ENCODE results near the gene PMEPA1.
"Not testable (repeated sequence)": the region's sequence is repeated elsewhere in the genome, so short reads cannot be mapped to it uniquely, and the experiment has no call there.

Gene PMEPA1

GRCh38 chr20:57648878-57649616 is 60.8 kb downstream of the PMEPA1 start:
- H3K4me3 ChIP-seq (ENCODE audit: extremely low read depth, insufficient read depth, low read length, poor library complexity, severe bottlenecking), result no peak overlapping the region
- H3K9me3 ChIP-seq (ENCODE audit: control insufficient read depth, low read length), result no peaks in the 10 kb centered on the region
- H3K4me1 ChIP-seq (ENCODE audit: control insufficient read depth, insufficient read depth, low read length, poor library complexity, severe bottlenecking), result no peaks in the 10 kb centered on the region
- H3K27ac ChIP-seq (ENCODE audit: low read depth, low read length, severe bottlenecking), result no peak overlapping the region
- 94 to 95% methylated on average over 11 to 13 of the region's 15 CpGs for WGBS, 2 experiments (ENCODE audit: insufficient coverage in 2 of 2)
- H3K36me3 ChIP-seq (ENCODE audit: control insufficient read depth, insufficient read depth, low read length), result peaks cover 19% of the 10 kb centered on the region

- Histone ChIP-seq H3K36me3 (ENCODE audit: control insufficient read depth, insufficient read depth, low read length) (peaks cover 19% of the 10 kb centered on the region), H3K9me3 (ENCODE audit: control insufficient read depth, low read length) (no peaks in the 10 kb centered on the region), H3K27ac (ENCODE audit: low read depth, low read length, severe bottlenecking) (no peak overlapping the region), H3K4me1 (ENCODE audit: control insufficient read depth, insufficient read depth, low read length, poor library complexity, severe bottlenecking) (no peaks in the 10 kb centered on the region), H3K4me3 (ENCODE audit: extremely low read depth, insufficient read depth, low read length, poor library complexity, severe bottlenecking) (no peak overlapping the region)
- 91 to 94% methylated on average over 18 to 20 of the region's 23 CpGs for WGBS, 2 experiments (ENCODE audit: insufficient coverage in 2 of 2)
Measured at GRCh38 chr20:57647933-57648785, 61.7 kb downstream of the PMEPA1 start.

GRCh38 chr20:57647006-57647932 is 62.5 kb downstream of the PMEPA1 start:
- no peaks in the 10 kb centered on the region for H3K9me3 ChIP-seq (ENCODE audit: control insufficient read depth, low read length)
- no peaks in the 10 kb centered on the region for H3K4me1 ChIP-seq (ENCODE audit: control insufficient read depth, insufficient read depth, low read length, poor library complexity, severe bottlenecking)
- 80 to 86% methylated on average over 8 to 12 of the region's 12 CpGs for WGBS, 2 experiments (ENCODE audit: insufficient coverage in 2 of 2)
- H3K4me3 ChIP-seq (ENCODE audit: extremely low read depth, insufficient read depth, low read length, poor library complexity, severe bottlenecking), result no peak overlapping the region
- H3K27ac ChIP-seq (ENCODE audit: low read depth, low read length, severe bottlenecking), result no peak overlapping the region
- peaks cover 16% of the 10 kb centered on the region for H3K36me3 ChIP-seq (ENCODE audit: control insufficient read depth, insufficient read depth, low read length)

GRCh38 chr20:57638895-57639236 is 70.9 kb downstream of the PMEPA1 start:
- no peak overlapping the region for H3K4me3 ChIP-seq (ENCODE audit: extremely low read depth, insufficient read depth, low read length, poor library complexity, severe bottlenecking)
- H3K27ac ChIP-seq (ENCODE audit: low read depth, low read length, severe bottlenecking), result no peak overlapping the region

GRCh38 chr20:57638173-57638894 is 71.5 kb downstream of the PMEPA1 start:
- Histone ChIP-seq H3K27ac (ENCODE audit: low read depth, low read length, severe bottlenecking) (no peak overlapping the region), H3K9me3 (ENCODE audit: control insufficient read depth, low read length) (no peaks in the 10 kb centered on the region), H3K4me1 (ENCODE audit: control insufficient read depth, insufficient read depth, low read length, poor library complexity, severe bottlenecking) (no peaks in the 10 kb centered on the region), H3K4me3 (ENCODE audit: extremely low read depth, insufficient read depth, low read length, poor library complexity, severe bottlenecking) (no peak overlapping the region), H3K36me3 (ENCODE audit: control insufficient read depth, insufficient read depth, low read length) (no peaks in the 10 kb centered on the region)
- WGBS, 2 experiments (ENCODE audit: insufficient coverage in 2 of 2), result 87 to 93% methylated on average over 4 to 5 of the region's 7 CpGs

More at GRCh38 chr20:57638895-57639236, 70.9 kb downstream of the PMEPA1 start:
- Histone ChIP-seq H3K36me3 (ENCODE audit: control insufficient read depth, insufficient read depth, low read length) (no peaks in the 10 kb centered on the region), H3K4me1 (ENCODE audit: control insufficient read depth, insufficient read depth, low read length, poor library complexity, severe bottlenecking) (no peaks in the 10 kb centered on the region), H3K9me3 (ENCODE audit: control insufficient read depth, low read length) (no peaks in the 10 kb centered on the region)
- WGBS, 2 experiments (ENCODE audit: insufficient coverage in 2 of 2), result 79 to 100% methylated on average over 4 to 5 of the region's 5 CpGs

- H3K9me3 ChIP-seq (ENCODE audit: control insufficient read depth, low read length), result no peaks in the 10 kb centered on the region
- no peak overlapping the region for H3K4me3 ChIP-seq (ENCODE audit: extremely low read depth, insufficient read depth, low read length, poor library complexity, severe bottlenecking)
- H3K27ac ChIP-seq (ENCODE audit: low read depth, low read length, severe bottlenecking), result no peak overlapping the region
- 83 to 100% methylated on average over 1 to 2 of the region's 2 CpGs for WGBS, 2 experiments (ENCODE audit: insufficient coverage in 2 of 2)
- H3K4me1 ChIP-seq (ENCODE audit: control insufficient read depth, insufficient read depth, low read length, poor library complexity, severe bottlenecking), result no peaks in the 10 kb centered on the region
- H3K36me3 ChIP-seq (ENCODE audit: control insufficient read depth, insufficient read depth, low read length), result no peaks in the 10 kb centered on the region
Measured at GRCh38 chr20:57633945-57634491, 75.8 kb downstream of the PMEPA1 start.

GRCh38 chr20:57632286-57632685 is 77.5 kb downstream of the PMEPA1 start:
- WGBS, 2 experiments (ENCODE audit: insufficient coverage in 2 of 2), result 86 to 91% methylated on average over 1 of the region's 2 CpGs
- Histone ChIP-seq H3K4me3 (ENCODE audit: extremely low read depth, insufficient read depth, low read length, poor library complexity, severe bottlenecking) (no peak overlapping the region), H3K9me3 (ENCODE audit: control insufficient read depth, low read length) (no peaks in the 10 kb centered on the region), H3K27ac (ENCODE audit: low read depth, low read length, severe bottlenecking) (no peak overlapping the region), H3K36me3 (ENCODE audit: control insufficient read depth, insufficient read depth, low read length) (no peaks in the 10 kb centered on the region), H3K4me1 (ENCODE audit: control insufficient read depth, insufficient read depth, low read length, poor library complexity, severe bottlenecking) (no peaks in the 10 kb centered on the region)

- H3K27ac ChIP-seq (ENCODE audit: low read depth, low read length, severe bottlenecking), result no peak overlapping the region
- WGBS, 2 experiments (ENCODE audit: insufficient coverage in 2 of 2), result 62 to 66% methylated on average over 3 to 4 of the region's 4 CpGs
- H3K4me1 ChIP-seq (ENCODE audit: control insufficient read depth, insufficient read depth, low read length, poor library complexity, severe bottlenecking), result no peaks in the 10 kb centered on the region
- peaks cover 6% of the 10 kb centered on the region for H3K9me3 ChIP-seq (ENCODE audit: control insufficient read depth, low read length)
- no peaks in the 10 kb centered on the region for H3K36me3 ChIP-seq (ENCODE audit: control insufficient read depth, insufficient read depth, low read length)
- H3K4me3 ChIP-seq (ENCODE audit: extremely low read depth, insufficient read depth, low read length, poor library complexity, severe bottlenecking), result no peak overlapping the region
Measured at GRCh38 chr20:57630061-57630460, 79.8 kb downstream of the PMEPA1 start.

GRCh38 chr20:57629491-57629901 is 80.3 kb downstream of the PMEPA1 start:
- 91 to 98% methylated on average over 7 of the region's 9 CpGs for WGBS, 2 experiments (ENCODE audit: insufficient coverage in 2 of 2)
- not testable (repeated sequence) for H3K9me3 ChIP-seq (ENCODE audit: control insufficient read depth, low read length); H3K4me1 ChIP-seq (ENCODE audit: control insufficient read depth, insufficient read depth, low read length, poor library complexity, severe bottlenecking); H3K4me3 ChIP-seq (ENCODE audit: extremely low read depth, insufficient read depth, low read length, poor library complexity, severe bottlenecking); H3K36me3 ChIP-seq (ENCODE audit: control insufficient read depth, insufficient read depth, low read length); H3K27ac ChIP-seq (ENCODE audit: low read depth, low read length, severe bottlenecking)

GRCh38 chr20:57628962-57629308 is 80.9 kb downstream of the PMEPA1 start:
- H3K4me3 ChIP-seq (ENCODE audit: extremely low read depth, insufficient read depth, low read length, poor library complexity, severe bottlenecking); H3K36me3 ChIP-seq (ENCODE audit: control insufficient read depth, insufficient read depth, low read length); H3K9me3 ChIP-seq (ENCODE audit: control insufficient read depth, low read length); H3K27ac ChIP-seq (ENCODE audit: low read depth, low read length, severe bottlenecking); H3K4me1 ChIP-seq (ENCODE audit: control insufficient read depth, insufficient read depth, low read length, poor library complexity, severe bottlenecking): not testable (repeated sequence)
- 96 to 98% methylated on average over 7 of the region's 12 CpGs for WGBS, 2 experiments (ENCODE audit: insufficient coverage in 2 of 2)
